Kidney (tissue), 14 donors: ENCODE data around the gene PCSK2. TPM values are rescaled to one million over a fixed set of nuclear protein-coding genes. Genes with fewer than 3 reads are reported as not detected.

Source experiments
- DNase-seq, 5 donors: peaks; one replicate each; pipeline ENCODE4 v3.0.0-alpha.2; 2013 to 2020
- FAIRE-seq: peaks from 2 replicates; lab custom pipeline; 2012; peaks lifted over from hg19 to GRCh38; lab: Jason Lieb, UNC
- H3K27ac ChIP-seq, 2 donors: one replicate each; pipeline ENCODE4 v1.7.0; 2013; ENCODE audit warnings: low read depth in 2 of 2, low read length in 2 of 2, inconsistent platforms in 1 of 2
- H3K27me3 ChIP-seq: one replicate; pipeline ENCODE4 v1.7.1; 2013; ENCODE audit warnings: low read length, inconsistent platforms; ENCODE audit not compliant: control insufficient read depth, insufficient read depth
- H3K36me3 ChIP-seq, 3 donors: one replicate each; pipeline versions ENCODE4 v1.7.0 to v1.7.1; 2013; ENCODE audit warnings: low read length in 3 of 3, control low read depth in 1 of 3, inconsistent platforms in 1 of 3; ENCODE audit not compliant: insufficient read depth in 3 of 3, control insufficient read depth in 2 of 3
- H3K4me1 ChIP-seq, 3 donors: one replicate each; pipeline versions ENCODE4 v1.7.0 to v1.7.1; 2013; ENCODE audit warnings: low read length in 3 of 3, inconsistent platforms in 1 of 3, low read depth in 1 of 3; ENCODE audit not compliant: control insufficient read depth in 2 of 3, insufficient read depth in 2 of 3
- H3K4me3 ChIP-seq, 3 donors: one replicate each; pipeline versions ENCODE4 v1.7.0 to v1.8.1; 2013; ENCODE audit warnings: low read length in 3 of 3, control low read depth in 1 of 3, inconsistent platforms in 1 of 3
- H3K9ac ChIP-seq, 3 donors: one replicate each; pipeline versions ENCODE4 v1.7.0 to v1.7.1; 2013; ENCODE audit warnings: low read length in 3 of 3, control low read depth in 1 of 3, inconsistent platforms in 1 of 3
- H3K9me3 ChIP-seq, 3 donors: one replicate each; pipeline versions ENCODE4 v1.7.0 to v1.7.1; 2013; ENCODE audit warnings: low read length in 3 of 3, control low read depth in 1 of 3, inconsistent platforms in 1 of 3; ENCODE audit not compliant: control insufficient read depth in 2 of 3, insufficient read depth in 1 of 3
- intact Hi-C: fragments of 100-400 bp; cut with DNase I; formaldehyde crosslinking; loops from one replicate; pipeline ENCODE4 v1.11.1; 2022
- polyA plus RNA-seq: library from polyadenylated mRNA; stranded (reverse); fragments of 350-450 nt; fragmentation: Illumina TruSeq; extraction: RNeasy Lipid Tissue Mini Kit (QIAGEN cat#74804); gene quantifications from one replicate; pipeline ENCODE4 v1.2.3, GENCODE V29; 2014; ENCODE audit warnings: low read depth, low replicate concordance; ENCODE audit not compliant: insufficient read depth
- total RNA-seq: library from RNA; stranded (reverse); fragmentation: NEBNext Ultra II Directional; extraction: Animal tissue kit (Norgen Biotek cat#: 25700); gene quantifications from one replicate; pipeline ENCODE4 v1.2.1, GENCODE V29; 2021
- TF ChIP-seq, protein P1 (sequence below): IDR thresholded peaks from 3 replicates; pipeline ENCODE4 v1.5.1; 2012; ENCODE audit warnings: mild to moderate bottlenecking, moderate library complexity, borderline replicate concordance; ENCODE audit not compliant: insufficient read depth; ENCODE audit errors: extremely low read depth
- donor health status: control.
- donor health status: control.
- donor health status: control.
- donor health status: control.
- donor health status: control.
- donor health status: DM: yes; HTN: yes; CAD: no.
- donor health status: Normal renal cell carcinoma (clear cell type).

The PCSK2 gene
- total and polyA plus RNA-seq, 2 donors from 2014 or later = 0.22 to 0.54 TPM

DNA sequence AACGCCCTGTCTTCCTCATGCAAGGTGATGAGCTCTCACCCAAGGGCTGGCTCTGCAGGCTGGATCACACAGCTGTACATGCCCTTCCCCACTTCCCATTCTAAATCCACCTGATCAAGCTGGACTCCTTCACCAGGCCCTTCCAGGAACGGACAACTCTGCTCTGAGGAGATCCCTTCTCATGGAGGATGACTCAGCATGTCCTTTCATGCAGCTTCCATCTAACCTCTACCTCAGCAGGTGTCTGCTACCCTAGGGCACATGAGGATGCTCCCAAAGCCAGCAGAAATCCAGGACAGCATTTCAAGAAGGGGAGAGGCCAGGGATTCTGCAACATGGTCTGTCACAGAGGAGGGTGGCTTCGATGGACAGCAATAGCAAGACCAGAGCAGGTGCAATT, 61.2 kb downstream of the PCSK2 start:
- Histone ChIP-seq H3K4me3 (no peak overlapping the region), H3K36me3 (no peaks in the 10 kb centered on the region), H3K9me3 (no peaks in the 10 kb centered on the region), H3K27me3 (no peaks in the 10 kb centered on the region), H3K4me1 (no peaks in the 10 kb centered on the region), H3K9ac (no peak overlapping the region), H3K27ac (no peak overlapping the region)
- FAIRE-seq (no peak), DNase-seq (no peak)
- TF ChIP-seq, protein P1, sequence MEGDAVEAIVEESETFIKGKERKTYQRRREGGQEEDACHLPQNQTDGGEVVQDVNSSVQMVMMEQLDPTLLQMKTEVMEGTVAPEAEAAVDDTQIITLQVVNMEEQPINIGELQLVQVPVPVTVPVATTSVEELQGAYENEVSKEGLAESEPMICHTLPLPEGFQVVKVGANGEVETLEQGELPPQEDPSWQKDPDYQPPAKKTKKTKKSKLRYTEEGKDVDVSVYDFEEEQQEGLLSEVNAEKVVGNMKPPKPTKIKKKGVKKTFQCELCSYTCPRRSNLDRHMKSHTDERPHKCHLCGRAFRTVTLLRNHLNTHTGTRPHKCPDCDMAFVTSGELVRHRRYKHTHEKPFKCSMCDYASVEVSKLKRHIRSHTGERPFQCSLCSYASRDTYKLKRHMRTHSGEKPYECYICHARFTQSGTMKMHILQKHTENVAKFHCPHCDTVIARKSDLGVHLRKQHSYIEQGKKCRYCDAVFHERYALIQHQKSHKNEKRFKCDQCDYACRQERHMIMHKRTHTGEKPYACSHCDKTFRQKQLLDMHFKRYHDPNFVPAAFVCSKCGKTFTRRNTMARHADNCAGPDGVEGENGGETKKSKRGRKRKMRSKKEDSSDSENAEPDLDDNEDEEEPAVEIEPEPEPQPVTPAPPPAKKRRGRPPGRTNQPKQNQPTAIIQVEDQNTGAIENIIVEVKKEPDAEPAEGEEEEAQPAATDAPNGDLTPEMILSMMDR = no peak
- intact Hi-C loops = no loop called here

DNA sequence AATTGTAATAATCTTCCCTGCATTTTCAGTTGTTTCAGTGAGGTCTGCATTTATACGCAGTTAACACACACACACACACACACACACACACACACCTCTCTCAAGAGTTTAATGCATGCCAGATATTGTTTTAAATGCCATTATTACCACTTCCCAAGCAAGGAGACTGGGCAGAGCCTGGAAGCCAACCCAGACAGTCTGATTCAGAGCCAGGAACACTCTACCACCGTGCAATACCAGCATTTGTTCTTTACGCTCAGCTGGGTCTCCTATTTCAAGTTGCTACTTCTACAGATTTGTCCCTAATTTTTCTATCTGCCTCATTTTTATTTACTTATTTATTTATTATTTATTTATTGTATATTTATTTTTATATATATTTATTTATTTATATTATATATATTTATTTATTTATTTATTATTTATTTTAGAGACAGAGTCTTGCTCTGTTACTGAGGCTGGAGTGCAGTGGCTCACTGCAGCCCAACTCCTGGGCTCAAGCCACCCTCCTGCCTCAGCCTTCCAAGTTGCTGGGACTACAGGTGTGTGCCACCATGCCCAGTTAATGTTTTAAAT, 68.4 kb downstream of the PCSK2 start:
- Histone ChIP-seq H3K4me1 (no peaks in the 10 kb centered on the region), H3K36me3 (no peaks in the 10 kb centered on the region), H3K4me3 (no peak overlapping the region), H3K9ac (no peak overlapping the region), H3K9me3 (no peaks in the 10 kb centered on the region), H3K27me3 (no peaks in the 10 kb centered on the region), H3K27ac (no peak overlapping the region)
- DNase-seq (no peak), FAIRE-seq (no peak)
- TF ChIP-seq, protein P1 = no peak
- intact Hi-C loops = no loop called here

DNA sequence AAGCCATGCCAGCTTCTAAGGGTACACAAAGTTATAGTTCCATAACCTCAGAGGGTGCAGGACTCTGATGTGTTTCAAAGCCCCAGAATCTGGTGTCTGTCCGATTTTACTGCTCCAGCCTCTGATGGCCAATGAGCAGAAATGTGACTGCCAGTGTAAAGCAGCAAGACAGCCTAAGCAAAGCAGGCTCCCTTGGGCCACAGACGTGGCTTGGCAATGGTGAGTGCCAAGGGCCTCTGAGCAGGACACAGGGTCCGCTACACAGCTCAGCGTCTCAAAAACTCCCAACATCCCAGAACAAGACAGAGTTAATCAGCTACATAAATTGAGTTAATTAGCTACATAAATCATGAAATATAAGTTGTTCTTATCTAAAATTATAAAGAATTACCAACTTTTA, 69.2 kb downstream of the PCSK2 start:
- intact Hi-C loops = no loop called here
- Histone ChIP-seq H3K27ac (no peak overlapping the region), H3K4me1 (no peaks in the 10 kb centered on the region), H3K36me3 (no peaks in the 10 kb centered on the region), H3K27me3 (no peaks in the 10 kb centered on the region), H3K9me3 (no peaks in the 10 kb centered on the region), H3K4me3 (no peak overlapping the region), H3K9ac (no peak overlapping the region)
- FAIRE-seq (no peak), DNase-seq (no peak)
- TF ChIP-seq, protein P1 = no peak

DNA sequence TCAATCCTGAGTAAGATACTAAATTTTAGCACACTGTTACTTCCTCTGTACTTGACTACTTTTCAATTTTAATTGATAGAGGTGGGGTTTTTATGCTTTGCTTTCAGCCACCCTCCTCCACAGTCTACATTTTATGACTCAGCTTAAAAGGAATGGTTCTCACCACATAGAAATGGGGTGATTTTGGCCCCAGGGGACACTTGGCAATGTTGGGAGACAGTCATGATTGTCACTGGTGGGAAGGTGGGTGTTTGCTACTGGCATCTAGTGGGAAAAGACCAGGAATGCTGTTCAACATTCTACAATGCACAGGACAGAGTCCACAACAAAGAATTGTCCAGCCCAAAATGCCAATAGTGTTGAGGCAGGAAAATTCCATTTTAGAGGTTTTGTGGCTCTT, 71.3 kb downstream of the PCSK2 start:
- H3K4me1 ChIP-seq = no peaks in the 10 kb centered on the region
- intact Hi-C loops = no loop called here
- peaks cover 0 to 3% (median 0%) of the 10 kb centered on the region in 3 donors for H3K9me3 ChIP-seq
- no peak overlapping the region for H3K9ac ChIP-seq
- no peaks in the 10 kb centered on the region for H3K36me3 ChIP-seq
- DNase-seq (no peak), FAIRE-seq (no peak)
- H3K4me3 ChIP-seq = no peak overlapping the region
- no peaks in the 10 kb centered on the region for H3K27me3 ChIP-seq
- H3K27ac ChIP-seq = no peak overlapping the region
- TF ChIP-seq, protein P1 = no peak
